Measurements from ENCODE around the gene MSANTD2.

The MSANTD2 gene

GRCh38 chr11:124823512-124824376 lies 23.5 kb upstream of the MSANTD2 start:
- no peak overlapping the region for H3K4me3 ChIP-seq (replicated peaks; ENCODE audit: low read depth, low read length)
- DNase-seq (ENCODE audit: low read depth), result no peak
- no peak for TF ChIP-seq CTCF (IDR thresholded peaks at IDR 0.05; ENCODE audit: low read length, missing control alignments)

- DNase-seq (ENCODE audit: low read depth), result no peak
- no peak for TF ChIP-seq CTCF (IDR thresholded peaks at IDR 0.05; ENCODE audit: low read length, missing control alignments)
These were observed 22.0 kb upstream of the MSANTD2 start for GRCh38 chr11:124821995-124822730.

GRCh38 chr11:124817036-124817435 lies 16.8 kb upstream of the MSANTD2 start:
- DNase-seq (ENCODE audit: low read depth), result no peak
- H3K4me3 ChIP-seq (replicated peaks; ENCODE audit: low read depth, low read length), result no peak overlapping the region
- no peak for TF ChIP-seq CTCF (IDR thresholded peaks at IDR 0.05; ENCODE audit: low read length, missing control alignments)

More at GRCh38 chr11:124821995-124822730, 22.0 kb upstream of the MSANTD2 start:
- no peak overlapping the region for H3K4me3 ChIP-seq (replicated peaks; ENCODE audit: low read depth, low read length)

- no peak for DNase-seq (ENCODE audit: low read depth)
- H3K4me3 ChIP-seq (replicated peaks; ENCODE audit: low read depth, low read length), result no peak overlapping the region
- no peak for TF ChIP-seq CTCF (IDR thresholded peaks at IDR 0.05; ENCODE audit: low read length, missing control alignments)
These were observed 14.5 kb upstream of the MSANTD2 start for GRCh38 chr11:124814739-124815138.

- TF ChIP-seq CTCF (IDR thresholded peaks at IDR 0.05; ENCODE audit: low read length, missing control alignments), result no peak
- no peak overlapping the region for H3K4me3 ChIP-seq (replicated peaks; ENCODE audit: low read depth, low read length)
- no peak for DNase-seq (ENCODE audit: low read depth)
These were observed 12.7 kb upstream of the MSANTD2 start for GRCh38 chr11:124812876-124813275.

- H3K4me3 ChIP-seq (replicated peaks; ENCODE audit: low read depth, low read length), result no peak overlapping the region
- DNase-seq (ENCODE audit: low read depth), result no peak
- TF ChIP-seq CTCF (IDR thresholded peaks at IDR 0.05; ENCODE audit: low read length, missing control alignments), result no peak
These were observed 11.4 kb upstream of the MSANTD2 start for GRCh38 chr11:124811399-124812125.

Measured in fibroblast of pulmonary artery (primary cell).